ENCODE measurements around the gene SENP3. TPM values are rescaled to one million over a fixed set of nuclear protein-coding genes. Genes with fewer than 3 reads are reported as not detected.

SENP3 gene
- total and polyA plus RNA-seq, 11 donors, result 26.4 to 65.5 (median 29.1) TPM

- peak overlapping the region; percentile 80 to 100 (median 98) for H3K27ac ChIP-seq
- peak overlapping the region; percentile 77 to 100 (median 100) for H3K4me3 ChIP-seq
- WGBS, 4 donors, result 0 to 1% (median 1%) methylated on average over 55 to 73 of the region's 73 CpGs
- peaks cover 4 to 50% (median 32%) of the 10 kb centered on the region in 12 donors for H3K4me1 ChIP-seq
- H3K9me3 ChIP-seq, result no peaks in the 10 kb centered on the region
- H3K36me3 ChIP-seq, result peaks cover 8 to 74% (median 71%) of the 10 kb centered on the region in 9 donors
- TF ChIP-seq CTCF (IDR thresholded peaks at IDR 0.05), result no peak
- peak; percentile 95 to 99 for TF ChIP-seq POLR2A (IDR thresholded peaks at IDR 0.05)
- DNase-seq (peak; percentile 99 to 100 (median 99)), ATAC-seq (peak; percentile 92 to 96 (median 96))
- intact Hi-C loops (cut with DNase I), result loop anchor here in 5 of 10 donors (1.0 to 10.0 kb wide), 8 partner anchors 11 to 338 kb away; partner anchors contain the start of genes SENP3 (in 2 of the 5), TP53 (in 2 of the 5), WRAP53 (in 2 of the 5) and CTDNEP1 (in 1 of the 5)
- no peaks in the 10 kb centered on the region for H3K27me3 ChIP-seq
Measured at GRCh38 chr17:7572588-7573323, 11.0 kb downstream of the SENP3 start.

- TF ChIP-seq CTCF (IDR thresholded peaks at IDR 0.05) (no peak), POLR2A (IDR thresholded peaks at IDR 0.05) (peak in 1 of 2 donors; percentile 35)
- no peaks in the 10 kb centered on the region for H3K9me3 ChIP-seq
- WGBS, 4 donors, result 0 to 1% (median 0%) methylated on average over 35 to 71 of the region's 71 CpGs
- no peaks in the 10 kb centered on the region for H3K27me3 ChIP-seq
- intact Hi-C loops (cut with DNase I), result loop anchor here in 5 of 10 donors (5.0 to 10.0 kb wide), 6 partner anchors 114 to 339 kb away; partner anchors contain the start of genes TP53 (in 2 of the 5), WRAP53 (in 2 of the 5), CTDNEP1 (in 1 of the 5) and DVL2 (in 1 of the 5)
- H3K4me3 ChIP-seq, result peak overlapping the region; percentile 77 to 100 (median 100)
- peak; percentile 92 to 95 (median 94) for DNase-seq
- peak overlapping the region; percentile 80 to 100 (median 98) for H3K27ac ChIP-seq
- H3K36me3 ChIP-seq, result peaks cover 8 to 78% (median 75%) of the 10 kb centered on the region in 9 donors
- ATAC-seq, result peak; percentile 53 to 79 (median 75)
- H3K4me1 ChIP-seq, result peaks cover 4 to 58% (median 32%) of the 10 kb centered on the region in 12 donors
Measured at GRCh38 chr17:7573324-7574080, 11.8 kb downstream of the SENP3 start.

- ATAC-seq (no peak), DNase-seq (no peak)
- TF ChIP-seq CTCF (IDR thresholded peaks at IDR 0.05), result no peak
- TF ChIP-seq POLR2A (IDR thresholded peaks at IDR 0.05), result no peak
- H3K4me1 ChIP-seq, result peaks cover 9 to 67% (median 37%) of the 10 kb centered on the region in 12 donors
- H3K27me3 ChIP-seq, result no peaks in the 10 kb centered on the region
- peaks cover 8 to 77% (median 75%) of the 10 kb centered on the region in 9 donors for H3K36me3 ChIP-seq
- peak overlapping the region in 11 of 12 donors; percentile 80 to 100 (median 98) for H3K27ac ChIP-seq
- intact Hi-C loops (cut with DNase I), result loop anchor here in 5 of 10 donors (5.0 to 10.0 kb wide), 6 partner anchors 113 to 340 kb away; partner anchors contain the start of genes TP53 (in 2 of the 5), WRAP53 (in 2 of the 5), CTDNEP1 (in 1 of the 5) and DVL2 (in 1 of the 5)
- no peaks in the 10 kb centered on the region for H3K9me3 ChIP-seq
- 18 to 33% (median 23%) methylated on average over 10 to 15 of the region's 15 CpGs for WGBS, 4 donors
- H3K4me3 ChIP-seq, result peak overlapping the region; percentile 77 to 100 (median 100)
Measured at GRCh38 chr17:7574176-7574953, 12.6 kb downstream of the SENP3 start.

Measured in heart left ventricle (tissue), 16 donors.